ENCODE measurements around the gene TMEM163.
"Not testable (repeated sequence)": the region's sequence is repeated elsewhere in the genome, so short reads cannot be mapped to it uniquely, and the experiment has no call there.

The TMEM163 gene

DNA sequence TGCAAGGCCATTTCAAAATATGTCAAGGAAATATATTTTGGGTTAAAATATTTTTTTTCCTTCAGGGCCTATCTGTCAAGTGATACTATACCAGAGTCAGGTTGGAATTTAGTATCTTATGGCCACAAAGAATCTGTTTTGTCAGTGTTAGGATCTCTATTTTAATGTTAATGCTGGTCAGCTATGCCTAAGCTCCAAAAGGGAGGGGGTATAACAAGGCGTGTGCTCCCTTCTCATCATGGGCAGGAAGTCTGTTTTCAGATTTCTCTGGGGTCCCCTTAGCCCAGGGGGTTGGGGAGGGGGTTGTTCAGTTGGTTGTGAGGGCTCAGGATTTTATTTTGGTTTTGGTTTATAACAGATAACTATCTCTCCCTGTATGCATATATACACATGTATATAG lies 126.4 kb downstream of the TMEM163 start:
- H3K4me3 ChIP-seq, result no peak overlapping the region
- no peak overlapping the region for H3K27ac ChIP-seq

DNA sequence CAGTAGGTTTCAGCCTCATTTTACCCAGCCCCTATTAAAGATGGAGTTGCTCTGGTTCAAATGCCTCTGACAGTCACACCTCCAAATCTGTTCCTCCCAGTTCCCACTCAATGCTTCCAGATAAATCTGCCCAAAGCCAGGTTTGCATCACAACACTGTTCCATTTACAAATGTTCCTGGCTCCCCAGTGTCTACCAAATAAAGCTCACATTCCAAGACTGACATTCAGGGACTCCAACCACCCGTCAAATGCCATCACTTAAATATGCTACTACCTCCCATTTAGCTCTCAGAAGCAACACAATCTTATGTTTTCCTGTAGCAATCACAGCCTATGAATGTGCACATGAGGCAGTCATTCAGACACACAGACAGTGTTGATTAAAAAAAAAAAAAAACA lies 127.3 kb downstream of the TMEM163 start:
- H3K27ac ChIP-seq, result no peak overlapping the region

DNA sequence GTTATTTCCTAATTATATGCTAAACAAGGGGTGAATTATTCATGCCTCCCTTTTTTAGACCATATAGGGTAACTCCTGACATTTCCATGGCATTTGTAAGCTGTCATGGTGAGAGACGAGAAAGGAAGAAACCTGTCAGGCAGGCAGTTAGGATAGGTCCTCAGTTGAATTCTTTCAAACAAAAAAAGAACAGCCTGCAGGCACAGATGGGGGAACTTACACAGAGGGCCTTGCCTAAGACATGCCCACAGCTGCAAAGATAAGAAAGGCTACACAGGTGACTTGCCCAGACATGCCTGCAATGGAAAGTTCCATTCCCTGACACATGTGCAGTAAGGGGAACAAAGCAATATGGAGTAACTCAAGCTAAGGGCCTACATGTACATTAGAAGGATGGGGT lies 128.1 kb downstream of the TMEM163 start:
- no peak overlapping the region for H3K4me3 ChIP-seq
- H3K27ac ChIP-seq, result no peak overlapping the region

More for the DNA sequence above, 127.3 kb downstream of the TMEM163 start:
- no peak overlapping the region for H3K4me3 ChIP-seq

DNA sequence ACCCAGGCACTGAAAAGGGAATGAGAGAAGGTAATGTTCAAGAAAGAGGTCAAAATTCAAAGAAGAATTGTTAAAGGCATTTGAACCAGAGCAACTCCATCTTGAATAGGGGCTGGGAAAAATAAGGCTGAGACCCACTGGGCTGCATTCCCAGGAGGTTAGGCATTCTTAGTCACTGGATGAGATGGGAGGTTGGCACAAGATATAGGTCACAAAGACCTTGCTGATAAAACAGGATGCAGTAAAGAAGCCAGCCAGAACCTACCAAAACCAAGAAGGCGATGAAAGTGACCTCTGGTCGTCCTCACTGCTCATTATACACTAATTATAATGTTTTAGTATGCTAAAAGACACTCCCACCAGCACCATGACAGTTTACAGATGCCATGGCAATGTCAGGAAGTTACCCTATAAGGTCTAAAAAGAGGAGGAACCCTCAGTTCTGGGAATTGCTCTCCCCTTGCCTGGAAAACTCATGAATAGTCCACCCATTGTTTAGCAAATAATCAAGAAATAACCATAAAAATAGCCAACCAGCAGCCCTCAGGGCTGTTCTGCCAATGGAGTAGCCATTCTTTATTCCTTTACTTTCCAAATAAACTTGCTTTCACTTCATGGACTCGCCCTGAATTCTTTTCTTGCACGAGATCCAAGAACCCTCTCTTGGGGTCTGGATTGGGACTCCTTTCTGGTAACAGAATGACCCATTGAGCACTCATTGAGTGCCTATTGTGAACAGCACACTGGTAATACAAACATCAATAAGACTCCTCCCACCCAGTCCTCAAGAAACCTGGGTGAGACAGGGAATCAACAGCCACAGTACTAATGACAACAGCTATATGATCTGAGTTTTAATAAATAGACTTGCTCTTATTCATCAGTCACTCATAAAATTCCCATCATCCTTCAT lies 129.4 kb downstream of the TMEM163 start:
- H3K4me3 ChIP-seq, H3K27ac ChIP-seq: not testable (repeated sequence)

DNA sequence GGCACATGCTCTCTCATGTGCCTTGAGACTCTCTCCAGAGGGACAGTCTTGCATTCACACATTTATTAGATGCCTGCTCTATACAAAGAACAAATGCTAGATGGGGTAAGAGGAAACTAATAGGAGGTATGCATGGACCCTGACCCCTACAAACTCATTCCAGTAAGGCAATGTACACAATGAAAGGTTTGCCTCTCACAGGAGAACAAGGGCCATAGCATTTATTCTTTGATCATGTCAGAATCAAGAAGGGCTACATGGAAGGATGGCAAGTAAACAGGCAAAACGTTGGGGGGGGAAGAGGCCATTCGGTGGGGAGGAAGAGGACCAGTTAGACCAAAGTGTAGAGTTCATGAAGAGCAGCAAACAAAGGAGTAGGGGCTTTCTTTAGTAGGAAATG lies 130.2 kb downstream of the TMEM163 start:
- H3K27ac ChIP-seq, result no peak overlapping the region
- no peak overlapping the region for H3K4me3 ChIP-seq

DNA sequence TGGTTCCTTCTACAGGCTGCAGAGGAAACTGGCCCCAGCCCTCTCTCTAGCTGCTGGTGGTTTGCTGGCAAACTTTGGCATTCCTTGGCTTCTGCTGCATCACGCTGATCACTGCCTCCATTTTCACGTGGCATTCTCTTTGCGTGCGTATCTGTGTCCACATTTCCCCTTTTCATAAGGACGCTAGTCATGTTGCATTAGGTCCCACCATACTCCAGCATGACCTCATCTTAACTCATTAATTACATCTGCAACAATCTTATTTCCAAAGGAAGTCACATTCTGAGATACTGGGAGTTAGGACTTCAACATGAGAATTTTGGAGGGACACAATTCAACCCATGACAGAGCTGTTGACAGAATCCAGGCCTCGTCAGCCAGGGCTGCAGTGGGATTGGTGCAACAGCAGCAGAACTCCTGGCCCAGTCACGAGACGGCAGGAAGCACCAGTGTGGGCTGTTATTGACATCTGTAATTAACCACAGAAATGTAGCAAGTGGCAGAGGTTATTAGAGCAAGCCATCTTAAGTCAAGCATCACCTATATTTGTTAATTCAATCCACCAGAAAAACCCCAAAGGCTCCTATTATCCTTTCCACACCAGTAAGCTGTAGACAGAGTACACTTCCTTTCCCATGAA lies 132.4 kb downstream of the TMEM163 start:
- no peak overlapping the region for H3K27ac ChIP-seq
- H3K4me3 ChIP-seq, result no peak overlapping the region

DNA sequence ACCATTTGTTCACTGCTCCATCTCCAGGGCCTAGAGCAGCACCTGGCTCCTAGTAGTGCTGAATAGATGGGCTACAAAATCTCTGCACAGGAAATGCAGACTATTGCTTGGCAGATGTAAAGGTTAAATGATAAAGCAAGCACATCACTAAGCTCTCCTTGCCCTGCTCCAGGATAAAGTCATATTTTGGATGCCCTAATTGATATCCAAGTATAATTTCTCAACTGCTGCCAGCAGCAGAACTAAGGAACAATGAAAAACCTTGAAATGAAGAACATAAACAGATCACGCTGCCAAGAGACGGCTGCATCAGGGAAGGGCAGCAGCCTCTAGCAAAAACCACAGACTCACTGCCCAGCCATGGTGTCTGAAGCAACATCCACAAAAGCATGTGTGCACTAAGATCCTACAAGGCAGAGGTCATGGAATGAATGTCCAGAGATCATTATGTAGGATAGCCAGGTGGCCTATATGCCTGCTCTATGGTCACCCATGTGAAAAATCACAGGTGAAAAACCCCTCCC lies 134.7 kb downstream of the TMEM163 start:
- H3K4me3 ChIP-seq, result no peak overlapping the region

DNA sequence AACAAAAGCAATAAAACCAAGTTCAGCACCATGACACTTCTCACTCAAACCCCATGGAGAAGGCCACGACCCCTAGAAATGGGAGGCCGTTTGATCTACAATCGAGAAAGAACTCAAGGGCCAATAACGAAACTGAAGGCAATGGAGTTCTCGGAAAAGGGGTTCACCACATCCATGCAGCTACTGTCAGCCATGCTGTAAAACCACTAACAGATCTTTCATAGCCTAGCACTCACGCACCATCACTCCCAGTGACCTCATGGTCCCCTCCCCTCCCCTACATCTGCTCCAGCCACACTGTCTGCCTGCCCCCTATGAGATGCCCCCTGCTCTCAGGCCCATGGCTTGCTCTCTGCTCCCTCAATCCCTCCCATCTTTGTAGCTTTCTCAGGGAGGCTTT lies 135.3 kb downstream of the TMEM163 start:
- no peak overlapping the region for H3K27ac ChIP-seq
- H3K4me3 ChIP-seq, result no peak overlapping the region

More for the DNA sequence above, 134.7 kb downstream of the TMEM163 start:
- no peak overlapping the region for H3K27ac ChIP-seq

DNA sequence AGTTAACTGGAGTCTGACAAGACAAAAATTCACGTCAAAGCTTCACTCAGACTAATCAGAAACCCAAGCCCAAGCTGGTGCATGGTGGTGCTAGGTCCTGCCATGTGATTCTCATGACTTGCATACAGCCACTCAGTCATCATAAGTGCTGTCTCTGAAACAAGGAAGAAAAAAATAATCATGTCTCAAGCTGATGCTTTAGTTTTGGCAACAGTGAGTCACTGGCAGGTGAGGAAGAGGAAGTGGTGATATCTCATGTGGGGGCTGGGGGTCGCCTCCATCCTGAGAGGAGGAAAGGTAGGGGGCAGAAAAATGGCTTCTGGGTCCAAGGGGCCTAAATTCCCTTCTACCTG lies 136.3 kb downstream of the TMEM163 start:
- no peak overlapping the region for H3K4me3 ChIP-seq
- no peak overlapping the region for H3K27ac ChIP-seq

DNA sequence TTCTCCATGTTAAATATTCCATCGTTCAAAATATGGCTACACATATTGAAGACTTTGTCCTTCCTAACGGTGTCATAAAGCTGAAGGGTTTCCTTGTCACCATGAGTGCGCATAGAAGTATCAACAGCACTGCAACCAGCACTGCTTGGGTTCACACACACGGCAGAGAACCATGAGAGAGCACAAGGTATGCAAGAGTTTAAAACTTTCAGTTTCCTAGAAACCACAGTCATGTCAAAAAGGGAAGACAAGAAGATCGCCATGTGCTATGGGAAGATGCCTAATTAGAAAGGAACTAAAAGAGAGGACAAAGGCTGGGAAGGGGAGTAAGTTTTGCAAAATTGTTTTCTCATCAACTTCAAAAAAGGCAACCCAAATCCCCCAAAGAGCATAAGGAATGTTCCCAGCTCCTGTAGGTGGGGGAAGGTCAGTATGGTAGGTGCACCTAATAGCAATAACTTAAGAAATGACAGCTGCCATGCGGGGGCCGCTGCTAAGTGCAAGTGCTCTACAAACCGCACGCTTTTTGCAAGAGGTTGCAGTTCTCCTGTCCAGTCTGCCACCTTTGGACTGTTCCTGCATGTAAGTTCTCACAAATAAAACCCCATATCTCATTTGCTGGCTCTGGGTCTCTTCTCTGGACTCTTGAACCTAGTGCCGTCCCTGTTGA lies 136.8 kb downstream of the TMEM163 start:
- Histone ChIP-seq H3K27ac (no peak overlapping the region), H3K4me3 (no peak overlapping the region)

DNA sequence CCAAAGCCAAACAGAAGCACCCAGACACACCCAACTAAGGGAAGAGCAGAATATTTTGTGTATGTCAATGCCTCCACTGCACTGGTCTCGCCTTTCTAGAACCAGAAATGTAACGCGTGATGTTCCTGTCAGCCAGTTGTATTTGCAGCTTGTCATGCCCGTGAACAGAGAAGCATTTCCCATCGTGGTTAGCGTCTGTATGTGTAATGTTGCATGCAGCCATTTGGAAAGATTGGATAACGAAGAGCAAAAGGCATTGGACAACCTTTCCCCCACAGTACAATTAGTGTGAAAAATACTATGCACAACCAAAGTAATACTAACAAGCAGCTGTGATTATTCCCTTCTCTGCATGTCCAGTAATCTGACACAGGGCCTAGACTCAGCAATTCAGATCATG lies 140.5 kb downstream of the TMEM163 start:
- Histone ChIP-seq H3K27ac (no peak overlapping the region), H3K4me3 (no peak overlapping the region)

DNA sequence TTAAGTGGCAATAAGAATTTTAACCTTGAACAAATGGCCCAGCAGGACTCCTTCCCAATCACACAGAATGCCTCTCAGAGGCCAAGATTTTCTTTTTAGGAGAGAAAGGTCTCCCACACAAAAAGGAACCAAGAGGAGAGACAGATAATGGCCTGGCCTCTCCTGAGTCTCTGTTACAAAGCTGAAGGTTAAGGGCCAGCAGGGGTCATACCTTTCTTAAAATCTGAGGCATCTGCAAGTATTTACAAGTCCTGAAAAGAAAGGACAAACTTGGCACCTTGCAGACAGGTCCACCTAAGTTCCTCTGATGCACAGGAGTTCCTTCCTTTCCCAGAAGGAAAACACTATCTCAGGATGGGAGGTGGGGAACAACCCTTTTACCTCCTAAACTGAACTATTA lies 142.3 kb downstream of the TMEM163 start:
- Histone ChIP-seq H3K4me3 (no peak overlapping the region), H3K27ac (no peak overlapping the region)

DNA sequence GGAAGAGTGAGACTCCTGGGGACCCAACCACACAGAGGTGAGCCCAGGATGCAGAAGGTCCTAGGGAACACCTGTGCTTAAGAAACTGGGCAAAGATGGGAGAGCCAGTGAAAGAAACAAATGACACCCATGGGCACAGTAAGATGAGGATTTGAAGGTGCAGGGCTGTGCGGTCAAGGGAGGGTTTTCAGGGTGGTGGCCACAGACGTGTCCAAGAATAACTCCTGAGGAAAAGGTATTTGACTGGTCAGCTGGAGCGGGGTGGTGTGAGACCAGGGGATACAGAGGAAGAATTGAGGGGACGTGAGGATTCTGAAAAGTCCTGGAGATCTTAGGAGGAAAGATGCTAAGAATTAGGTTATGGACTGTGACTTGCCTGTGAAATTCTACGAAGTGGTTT lies 142.9 kb downstream of the TMEM163 start:
- no peak overlapping the region for H3K27ac ChIP-seq
- no peak overlapping the region for H3K4me3 ChIP-seq

DNA sequence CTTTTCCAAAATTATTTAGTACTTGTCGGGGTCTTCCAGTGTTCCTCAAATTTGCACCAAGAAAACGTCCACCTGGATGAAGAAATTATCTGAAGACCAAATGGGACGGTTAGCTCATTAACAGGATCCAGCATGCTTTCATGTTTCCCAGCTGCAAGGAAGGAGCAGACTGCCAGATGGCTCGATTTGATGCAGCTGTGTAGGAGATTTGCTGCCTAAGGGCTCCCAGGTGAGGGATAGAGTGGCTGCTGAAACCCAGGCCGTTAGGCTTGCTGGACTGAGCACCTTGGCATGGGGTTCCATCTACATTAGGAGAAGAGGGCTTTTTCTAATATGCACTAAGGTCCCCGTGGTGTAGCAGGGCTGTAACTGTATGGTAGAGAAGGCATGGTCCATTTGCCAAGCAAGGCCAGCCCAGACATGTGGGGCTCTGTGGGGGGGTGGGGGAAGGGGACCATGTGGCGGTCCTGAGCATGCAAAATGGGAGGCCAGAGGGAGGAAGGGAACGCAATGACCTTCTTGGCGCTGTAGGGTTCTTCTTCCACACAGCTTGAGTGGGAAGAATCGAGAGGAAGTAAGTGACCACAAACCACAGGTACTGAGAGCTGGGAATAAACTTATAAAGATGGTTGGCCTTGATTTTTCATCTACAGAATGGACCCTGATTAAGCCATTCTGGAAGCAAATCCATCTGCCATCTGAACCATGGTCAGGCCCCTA lies 144.0 kb downstream of the TMEM163 start:
- Histone ChIP-seq H3K27ac (no peak overlapping the region), H3K4me3 (no peak overlapping the region)

DNA sequence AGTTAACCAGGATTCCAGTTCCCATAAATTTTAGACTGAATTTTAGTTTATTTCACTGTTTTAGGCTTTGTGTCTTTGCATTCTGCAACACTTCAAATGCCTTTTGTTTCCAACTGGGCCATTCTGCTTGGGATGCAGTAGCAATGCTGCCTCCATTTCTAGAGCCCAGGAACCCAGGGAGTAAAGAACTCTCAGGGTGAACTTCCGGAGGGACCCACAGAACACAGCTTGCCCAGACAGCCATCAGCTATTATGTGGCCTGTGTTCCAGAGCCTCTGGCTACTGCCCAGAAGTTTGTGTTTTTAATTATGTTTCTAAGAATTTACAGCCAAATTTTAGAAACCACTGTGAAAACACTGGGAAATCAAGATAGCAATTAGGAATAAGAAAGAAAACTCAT lies 145.1 kb downstream of the TMEM163 start:
- no peak overlapping the region for H3K4me3 ChIP-seq

DNA sequence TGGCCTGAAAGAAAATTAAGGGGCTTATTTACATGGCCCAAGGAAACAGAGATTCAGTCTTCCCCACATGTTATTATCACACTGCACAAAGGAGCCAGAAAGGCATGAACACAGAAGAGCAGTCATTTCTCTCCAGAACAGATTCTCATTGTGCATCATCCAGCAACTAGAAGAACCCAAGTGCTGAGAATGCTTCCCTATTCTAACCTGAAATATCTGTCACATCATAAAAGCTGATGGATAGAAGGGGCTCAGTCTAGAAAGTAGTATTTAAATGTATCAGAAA lies 145.8 kb downstream of the TMEM163 start:
- Histone ChIP-seq H3K27ac (no peak overlapping the region), H3K4me3 (no peak overlapping the region)

More for the DNA sequence above, 145.1 kb downstream of the TMEM163 start:
- no peak overlapping the region for H3K27ac ChIP-seq

DNA sequence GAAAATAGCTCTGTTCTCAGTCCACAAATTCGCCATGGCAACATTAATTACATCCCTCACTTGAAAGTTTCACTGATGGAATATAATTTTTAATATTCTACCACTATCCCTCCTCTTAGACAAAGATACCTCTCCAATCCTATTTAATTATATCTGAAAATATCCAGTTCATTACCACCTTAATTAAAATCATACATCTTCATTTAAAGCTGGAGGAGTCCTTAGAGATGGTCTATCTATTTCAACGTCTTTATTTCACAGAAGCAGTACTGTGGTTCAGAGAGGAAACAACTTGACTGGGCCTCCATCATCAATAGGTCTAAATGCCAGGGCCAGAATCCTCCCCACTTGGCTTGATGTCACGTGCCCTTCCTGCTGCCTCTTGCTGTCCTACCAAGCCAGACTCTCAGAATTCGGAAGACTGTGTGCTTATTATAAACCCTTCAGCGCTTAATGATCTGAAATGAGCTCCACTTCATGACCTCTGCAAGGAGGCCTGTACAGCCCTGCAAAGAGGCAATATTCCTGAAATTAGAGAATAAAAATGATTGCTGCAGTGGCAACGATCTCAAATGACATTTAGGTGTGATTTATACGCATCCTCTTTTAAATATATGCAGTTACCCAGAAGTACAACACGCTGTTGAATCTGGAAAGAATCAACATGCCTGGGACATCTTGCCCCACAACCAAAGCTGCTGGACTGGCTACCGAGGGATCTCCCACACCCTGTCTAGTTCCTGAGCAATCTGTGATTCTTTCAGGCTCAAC lies 146.3 kb downstream of the TMEM163 start:
- H3K4me3 ChIP-seq, result no peak overlapping the region

DNA sequence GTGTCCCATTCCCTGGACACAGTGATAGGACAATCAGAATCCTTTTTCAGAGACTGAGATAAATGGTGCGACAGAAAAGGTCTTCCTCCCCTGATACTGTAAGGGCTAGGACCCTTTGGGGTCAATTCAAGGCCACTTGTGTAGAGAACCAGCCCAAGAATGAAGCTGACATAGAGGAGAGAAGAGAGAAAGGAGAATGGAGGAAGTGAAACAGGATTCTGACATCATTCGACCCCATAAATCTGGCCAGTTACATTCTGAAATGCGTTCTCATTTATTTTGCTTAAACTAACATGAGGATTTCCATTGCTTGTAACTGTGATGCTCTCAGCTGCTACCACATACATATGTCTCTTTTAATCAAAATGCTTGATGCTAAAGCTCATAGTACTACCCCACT lies 148.1 kb downstream of the TMEM163 start:
- Histone ChIP-seq H3K27ac (no peak overlapping the region), H3K4me3 (no peak overlapping the region)

More for the DNA sequence above, 146.3 kb downstream of the TMEM163 start:
- no peak overlapping the region for H3K27ac ChIP-seq

DNA sequence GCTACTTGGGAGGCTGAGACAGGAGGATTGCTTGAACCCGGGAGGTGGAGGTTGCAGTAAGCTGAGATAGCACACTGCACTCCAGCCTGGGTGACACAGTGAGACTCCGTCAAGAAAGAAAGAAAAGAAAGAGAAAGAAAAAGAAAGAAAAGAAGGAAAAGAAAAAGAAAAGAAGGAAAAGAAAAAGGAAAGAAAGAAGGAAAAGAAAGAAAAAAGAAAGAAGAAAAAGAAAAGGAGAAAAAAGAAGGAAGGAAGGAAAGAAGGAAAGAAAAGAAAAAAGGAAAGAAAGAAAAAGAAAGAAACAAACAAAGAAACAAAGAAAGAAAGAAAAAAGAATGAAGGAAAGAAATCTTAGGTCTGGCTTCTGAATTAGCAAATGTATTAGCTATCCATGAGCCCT lies 150.4 kb downstream of the TMEM163 start:
- Histone ChIP-seq H3K4me3 (no peak overlapping the region), H3K27ac (no peak overlapping the region)

Measured in skin epidermis (tissue), 12 donors.